ENCODE data around the gene SYP. TPM values are rescaled to one million over a fixed set of nuclear protein-coding genes. Genes with fewer than 3 reads are reported as not detected.
A peak's percentile ranks its signal among the peaks of the same experiment; 100 is the strongest.

Gene SYP
- total RNA-seq, 4 donors from 2014 or later = 2.9 to 10.5 (median 5.4) TPM

DNA sequence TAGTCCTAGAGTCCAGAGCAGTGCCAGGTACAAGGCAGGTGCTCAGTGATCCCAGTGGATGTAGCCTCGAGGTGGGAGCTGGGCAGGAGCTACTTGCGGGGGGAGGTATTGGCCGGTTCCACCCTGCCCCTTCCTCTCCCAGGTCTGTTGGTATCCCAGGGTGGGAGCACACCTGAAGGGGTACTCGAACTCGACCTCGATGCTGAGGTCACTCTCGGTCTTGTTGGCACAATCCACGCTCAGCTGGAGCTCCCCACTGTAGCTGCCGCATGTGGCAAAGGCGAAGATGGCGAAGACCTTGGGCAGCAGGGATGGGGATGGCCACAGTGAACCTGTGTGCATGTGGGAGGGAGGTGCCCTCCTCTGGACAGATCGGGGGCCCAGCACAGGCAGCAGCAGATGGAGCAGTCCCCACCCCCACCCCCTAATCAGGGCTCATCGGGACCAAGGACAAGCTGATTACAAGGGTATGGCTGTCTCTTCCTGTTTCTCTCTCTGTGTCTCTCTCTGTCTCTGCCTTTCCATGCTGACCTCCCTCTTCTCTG lies 2.4 kb downstream of the SYP start:
- Histone ChIP-seq H3K4me3 (no peak overlapping the region), H3K27ac (no peak overlapping the region), H3K4me1 (peaks cover 0 to 15% (median 0%) of the 10 kb centered on the region in 3 donors), H3K27me3 (no peaks in the 10 kb centered on the region), H3K36me3 (no peaks in the 10 kb centered on the region), H3K9me3 (no peaks in the 10 kb centered on the region)
- TF ChIP-seq EP300 (IDR thresholded peaks at IDR 0.05) = no peak
- TF ChIP-seq POLR2AphosphoS5 (IDR thresholded peaks at IDR 0.05) = no peak
- WGBS, 2 donors (ENCODE audit: low coverage in 1 of 2) = 60% methylated on average over 2 of the region's 13 CpGs; no CpG with 5 or more reads in 1 of the 2 donors
- ATAC-seq = no peak

- Histone ChIP-seq H3K4me1 (peaks cover 0 to 24% (median 0%) of the 10 kb centered on the region in 3 donors), H3K9me3 (no peaks in the 10 kb centered on the region)
- WGBS, 2 donors (ENCODE audit: low coverage in 1 of 2) = no CpG with 5 or more reads among the region's 2 CpGs
Observed at GRCh38 chrX:49193542-49193964, 6.4 kb downstream of the SYP start.

DNA sequence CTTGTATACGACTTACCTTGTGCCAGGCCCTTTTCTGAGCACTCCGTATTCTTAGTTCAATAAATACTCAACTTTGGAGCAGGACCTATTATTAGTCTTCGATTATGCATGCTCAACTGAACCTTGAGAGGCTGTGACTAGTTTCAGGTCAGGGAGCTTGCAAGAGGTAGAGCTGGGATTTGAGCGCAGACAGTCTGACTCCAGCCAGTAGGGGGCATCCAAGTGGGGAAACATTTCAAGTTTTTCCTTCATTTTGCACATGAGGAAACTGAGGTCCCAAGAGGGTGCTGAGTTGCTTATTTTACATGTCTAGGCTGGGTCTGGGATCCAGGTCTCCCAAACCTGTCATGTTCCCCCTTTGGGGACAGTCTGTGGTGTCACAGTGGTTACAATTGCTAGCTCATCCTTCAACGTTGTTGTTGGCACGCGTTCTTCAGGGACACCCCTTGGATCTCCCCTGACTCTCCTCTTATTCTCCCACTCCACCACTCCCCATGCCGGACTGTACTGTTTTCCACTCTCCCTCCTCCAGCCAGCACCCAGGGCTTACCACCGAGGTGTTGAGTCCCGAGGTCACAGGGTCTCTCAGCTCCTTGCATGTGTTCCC lies 7.2 kb downstream of the SYP start:
- 40 to 64% methylated on average over 2 to 6 of the region's 10 CpGs for WGBS, 2 donors (ENCODE audit: low coverage in 1 of 2)
- Histone ChIP-seq H3K36me3 (no peaks in the 10 kb centered on the region), H3K27ac (no peak overlapping the region), H3K27me3 (no peaks in the 10 kb centered on the region), H3K4me3 (no peak overlapping the region), H3K9me3 (no peaks in the 10 kb centered on the region), H3K4me1 (peaks cover 0 to 24% (median 0%) of the 10 kb centered on the region in 3 donors)
- ATAC-seq = no peak
- peak in 3 of 4 experiments; percentile 32 to 51 (median 33) for TF ChIP-seq CTCF (IDR thresholded peaks at IDR 0.05)
- no peak for TF ChIP-seq POLR2AphosphoS5 (IDR thresholded peaks at IDR 0.05)
- TF ChIP-seq EP300 (IDR thresholded peaks at IDR 0.05) = no peak

More at GRCh38 chrX:49193542-49193964, 6.4 kb downstream of the SYP start:
- Histone ChIP-seq H3K27me3 (no peaks in the 10 kb centered on the region), H3K27ac (no peak overlapping the region), H3K36me3 (no peaks in the 10 kb centered on the region), H3K4me3 (no peak overlapping the region)
- no peak for ATAC-seq
- no peak for TF ChIP-seq POLR2A (IDR thresholded peaks at IDR 0.05)
- TF ChIP-seq CTCF (IDR thresholded peaks at IDR 0.05) = no peak
- no peak for TF ChIP-seq POLR2AphosphoS5 (IDR thresholded peaks at IDR 0.05)
- TF ChIP-seq EP300 (IDR thresholded peaks at IDR 0.05) = no peak

GRCh38 chrX:49191574-49192011 lies 8.4 kb downstream of the SYP start:
- H3K4me3 ChIP-seq = peak overlapping the region; percentile 61 to 65
- H3K9me3 ChIP-seq = no peaks in the 10 kb centered on the region
- no peaks in the 10 kb centered on the region for H3K27me3 ChIP-seq
- peak overlapping the region; percentile 80 to 91 (median 90) for H3K27ac ChIP-seq
- WGBS, 2 donors (ENCODE audit: low coverage in 1 of 2) = 3 to 62% methylated on average over 4 to 6 of the region's 34 CpGs
- H3K36me3 ChIP-seq = no peaks in the 10 kb centered on the region
- peaks cover 0 to 27% (median 0%) of the 10 kb centered on the region in 3 donors for H3K4me1 ChIP-seq
- ATAC-seq = peak; percentile 2
- TF ChIP-seq EP300 (IDR thresholded peaks at IDR 0.05) = no peak
- TF ChIP-seq POLR2A (IDR thresholded peaks at IDR 0.05) = no peak
- no peak for TF ChIP-seq CTCF (IDR thresholded peaks at IDR 0.05)
- no peak for TF ChIP-seq POLR2AphosphoS5 (IDR thresholded peaks at IDR 0.05)

DNA sequence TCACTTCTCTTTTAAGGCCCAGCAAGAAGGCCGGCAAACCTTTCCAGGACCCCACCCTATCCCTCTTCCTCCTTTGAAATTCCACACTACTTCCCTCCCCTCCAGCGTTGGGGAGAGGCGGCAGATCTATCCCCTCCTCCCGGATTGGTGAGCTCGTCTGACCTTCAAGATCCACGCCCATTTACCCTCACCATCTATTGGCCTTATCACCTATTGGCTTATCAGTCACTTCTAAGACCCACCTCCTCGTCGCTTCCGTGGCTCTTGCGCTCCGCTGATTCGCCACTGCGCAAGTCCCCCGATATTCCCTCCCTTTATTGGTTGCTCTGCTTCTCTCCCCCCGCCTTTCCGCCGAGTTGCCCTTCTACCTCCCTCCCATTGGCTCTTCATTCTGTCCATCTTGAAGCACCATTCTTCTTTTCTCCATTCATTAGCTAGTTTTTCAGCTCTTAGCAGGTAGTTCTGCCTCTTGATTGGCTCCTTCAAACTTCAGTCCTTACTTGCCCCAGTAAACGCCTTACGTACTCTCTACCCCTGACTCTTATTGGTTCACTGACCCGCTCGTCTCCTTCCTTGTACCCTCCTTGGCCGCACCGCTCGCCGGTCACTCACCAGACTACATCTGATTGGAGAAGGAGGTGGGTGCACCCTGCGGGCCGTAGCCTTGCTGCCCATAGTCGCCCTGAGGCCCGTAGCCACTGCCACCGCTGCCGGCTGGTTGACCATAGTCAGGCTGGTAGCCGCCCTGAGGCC lies 9.0 kb downstream of the SYP start:
- Histone ChIP-seq H3K27ac (peak overlapping the region; percentile 80 to 91 (median 90)), H3K36me3 (no peaks in the 10 kb centered on the region), H3K9me3 (no peaks in the 10 kb centered on the region), H3K4me1 (peaks cover 0 to 32% (median 0%) of the 10 kb centered on the region in 3 donors), H3K4me3 (peak overlapping the region; percentile 61 to 65), H3K27me3 (no peaks in the 10 kb centered on the region)
- peak; percentile 93 for ATAC-seq
- WGBS, 2 donors (ENCODE audit: low coverage in 1 of 2) = 0 to 39% methylated on average over 18 to 26 of the region's 32 CpGs
- TF ChIP-seq POLR2A (IDR thresholded peaks at IDR 0.05) (peak; percentile 65 to 68), POLR2AphosphoS5 (IDR thresholded peaks at IDR 0.05) (peak; percentile 71), EP300 (IDR thresholded peaks at IDR 0.05) (no peak), CTCF (IDR thresholded peaks at IDR 0.05) (no peak)
